HepG2 (cell line): ENCODE measurements around the gene NUBPL. TPM values are rescaled to one million over a fixed set of nuclear protein-coding genes. Genes with fewer than 3 reads are reported as not detected.

Experiments
- AFF4 ChIP-seq: sonication (generic); formaldehyde crosslinking; IDR thresholded peaks from 2 replicates; pipeline ENCODE4 v1.4.0; 2020; ENCODE audit warnings: missing genetic modification reagents
- ARID2 ChIP-seq: sonication (generic); formaldehyde crosslinking; IDR thresholded peaks from 2 replicates; pipeline ENCODE4 v1.8.1; 2022; ENCODE audit warnings: mild to moderate bottlenecking, missing genetic modification reagents, borderline replicate concordance
- ATAD3A ChIP-seq: sonication (generic); formaldehyde crosslinking; IDR thresholded peaks from 2 replicates; pipeline ENCODE4 v1.4.0; 2020; ENCODE audit warnings: missing genetic modification reagents
- BATF2 ChIP-seq: sonication (generic); formaldehyde crosslinking; IDR thresholded peaks from 2 replicates; pipeline ENCODE4 v1.8.0; 2022; ENCODE audit warnings: mild to moderate bottlenecking, missing genetic modification reagents, moderate library complexity
- GLMP ChIP-seq: sonication (generic); formaldehyde crosslinking; IDR thresholded peaks from 2 replicates; pipeline ENCODE4 v1.9.0; 2021; ENCODE audit warnings: missing genetic modification reagents, mild to moderate bottlenecking, borderline replicate concordance
- HMG20B ChIP-seq: conservative IDR thresholded peaks from 2 replicates; pipeline ENCODE4 v1.6.1; 2016; ENCODE audit warnings: missing genetic modification reagents, missing compliant biosample characterization
- KDM3A ChIP-seq: IDR thresholded peaks from 2 replicates; pipeline ENCODE4 v1.6.1; 2018; ENCODE audit warnings: low read depth, missing compliant biosample characterization
- MED13 ChIP-seq: sonication (generic); formaldehyde crosslinking; IDR thresholded peaks from 2 replicates; pipeline ENCODE4 v1.5.0; 2020; ENCODE audit warnings: missing genetic modification reagents
- MED8 ChIP-seq: sonication (generic); formaldehyde crosslinking; IDR thresholded peaks from 2 replicates; pipeline ENCODE4 v1.8.1; 2023; ENCODE audit warnings: mild to moderate bottlenecking, missing genetic modification reagents; ENCODE audit not compliant: insufficient replicate concordance
- MEF2D ChIP-seq: sonication (generic); formaldehyde crosslinking; IDR thresholded peaks from 2 replicates; pipeline ENCODE4 v1.5.1; 2020; ENCODE audit warnings: mild to moderate bottlenecking, missing genetic modification reagents
- MIER2 ChIP-seq: IDR thresholded peaks from 2 replicates; pipeline ENCODE4 v1.6.1; 2016; ENCODE audit warnings: missing biosample characterization, missing genetic modification reagents
- POLR2A ChIP-seq, 2 experiments: IDR thresholded peaks; 2 replicates each; pipeline ENCODE4 v1.6.1; 2011; ENCODE audit warnings: low read depth in 2 of 2, low read length in 2 of 2, mild to moderate bottlenecking in 1 of 2, moderate library complexity in 1 of 2; ENCODE audit not compliant: insufficient read depth in 1 of 2
- REPIN1 ChIP-seq: sonication (generic); formaldehyde crosslinking; IDR thresholded peaks from 2 replicates; pipeline ENCODE4 v1.8.0; 2022; ENCODE audit warnings: missing genetic modification reagents, low read depth, mild to moderate bottlenecking, borderline replicate concordance
- TARDBP ChIP-seq: sonication (generic); formaldehyde crosslinking; IDR thresholded peaks from 2 replicates; pipeline ENCODE4 v1.8.0; 2022; ENCODE audit warnings: mild to moderate bottlenecking, missing genetic modification reagents
- TMF1 ChIP-seq: sonication (generic); formaldehyde crosslinking; IDR thresholded peaks from 2 replicates; pipeline ENCODE4 v1.8.1; 2022; ENCODE audit warnings: low read depth, missing genetic modification reagents
- YY1 ChIP-seq: IDR thresholded peaks from 2 replicates; pipeline ENCODE4 v1.6.1; 2011; ENCODE audit warnings: low read length, low read depth, moderate library complexity, mild to moderate bottlenecking; ENCODE audit not compliant: insufficient read depth, insufficient replicate concordance
- ZFP82 ChIP-seq: sonication (generic); formaldehyde crosslinking; IDR thresholded peaks from 2 replicates; pipeline ENCODE4 v1.5.1; 2020; ENCODE audit warnings: mild to moderate bottlenecking, missing genetic modification reagents, borderline replicate concordance
- ZNF10 ChIP-seq: sonication (generic); formaldehyde crosslinking; IDR thresholded peaks from 2 replicates; pipeline ENCODE4 v1.4.0; 2020; ENCODE audit warnings: mild to moderate bottlenecking, low read depth, missing genetic modification reagents, borderline replicate concordance
- ZNF292 ChIP-seq: sonication (generic); formaldehyde crosslinking; IDR thresholded peaks from 2 replicates; pipeline ENCODE4 v1.8.1; 2022; ENCODE audit warnings: mild to moderate bottlenecking, low read depth, missing genetic modification reagents, borderline replicate concordance
- ZNF331 ChIP-seq: sonication (generic); formaldehyde crosslinking; IDR thresholded peaks from 2 replicates; pipeline ENCODE4 v1.4.0; 2020; ENCODE audit warnings: missing genetic modification reagents
- ZNF547 ChIP-seq: sonication (generic); formaldehyde crosslinking; IDR thresholded peaks from 2 replicates; pipeline ENCODE4 v1.5.1; 2020; ENCODE audit warnings: mild to moderate bottlenecking, missing genetic modification reagents
- ZNF567 ChIP-seq: sonication (generic); formaldehyde crosslinking; IDR thresholded peaks from 2 replicates; pipeline ENCODE4 v1.8.1; 2023; ENCODE audit warnings: mild to moderate bottlenecking, missing genetic modification reagents, borderline replicate concordance
- ZNF569 ChIP-seq: sonication (generic); formaldehyde crosslinking; IDR thresholded peaks from 2 replicates; pipeline ENCODE4 v1.5.0; 2020; ENCODE audit warnings: mild to moderate bottlenecking, missing genetic modification reagents, moderate library complexity, borderline replicate concordance
- ZNF598 ChIP-seq: sonication (generic); formaldehyde crosslinking; IDR thresholded peaks from 2 replicates; pipeline ENCODE4 v1.5.1; 2020; ENCODE audit warnings: mild to moderate bottlenecking, missing genetic modification reagents, borderline replicate concordance
- ZNF776 ChIP-seq: sonication (generic); formaldehyde crosslinking; IDR thresholded peaks from 2 replicates; pipeline ENCODE4 v1.4.0; 2020; ENCODE audit warnings: mild to moderate bottlenecking, missing genetic modification reagents
- ZNF839 ChIP-seq: sonication (generic); formaldehyde crosslinking; IDR thresholded peaks from 2 replicates; pipeline ENCODE4 v1.4.0; 2020; ENCODE audit warnings: missing genetic modification reagents, mild to moderate bottlenecking, borderline replicate concordance
- polyA plus RNA-seq, 8 experiments: library from polyadenylated mRNA; depleted of rRNA in 3 of 8; stranded (reverse) in 7 of 8; unstranded in 1 of 8; fragments of >200 nt; fragmentation: Illumina TruSeq in 4 of 8; extraction: Trizol in 4 of 8; gene quantifications; 2 replicates each; pipeline versions ENCODE4 v1.2.1 to v1.2.3, GENCODE V29; 2011 to 2016; ENCODE audit warnings: low read depth in 4 of 8, missing spikeins in 1 of 8, mixed read lengths in 1 of 8; ENCODE audit not compliant: insufficient read depth in 1 of 8
- total RNA-seq, 5 experiments: library from RNA; depleted of rRNA; stranded (reverse); fragments of >200 nt; fragmentation: Illumina TruSeq; extraction: Trizol; gene quantifications; 2 replicates each; pipeline ENCODE4 v1.2.3, GENCODE V29; 2016; ENCODE audit warnings: low read depth in 1 of 5

NUBPL gene
- total and polyA plus RNA-seq, 2 of the 13 experiments (the other 11 are each of a cell fraction or from before 2014, with no cell fraction given), result 21.3 to 44.1 TPM

GRCh38 chr14:31717294-31718085 is 156.3 kb downstream of the NUBPL start (continued):
- no peak for TF ChIP-seq ZNF776 (CRISPR knock-in tag)
- peak; percentile 86 for TF ChIP-seq TARDBP (CRISPR knock-in tag)
- TF ChIP-seq ARID2, result 0 out of 2 replicates have a peak, but pooled peaks have one; percentile 57
- no peak for TF ChIP-seq BATF2
- TF ChIP-seq KDM3A, result peak; percentile 93; the same call in 1 of the 2 replicates
- TF ChIP-seq ZNF292 (CRISPR knock-in tag), result peak; percentile 89
- TF ChIP-seq REPIN1 (CRISPR knock-in tag), result peak; percentile 98
- no peak for TF ChIP-seq ZNF839 (CRISPR knock-in tag)
- peak; percentile 96 for TF ChIP-seq ZNF331 (CRISPR knock-in tag)
- TF ChIP-seq YY1, result no peak
- peak; percentile 70 for TF ChIP-seq ZFP82 (CRISPR knock-in tag)
- TF ChIP-seq MIER2, result peak; percentile 84; the same call in 1 of the 2 replicates
- no peak for TF ChIP-seq ZNF567 (CRISPR knock-in tag)
- TF ChIP-seq GLMP (CRISPR knock-in tag), result no peak
- no peak for TF ChIP-seq ZNF10
- TF ChIP-seq ZNF547 (CRISPR knock-in tag), result no peak
- no peak for TF ChIP-seq MED13
- TF ChIP-seq MEF2D, result no peak; the same call in 1 of the 2 replicates
- TF ChIP-seq POLR2A (IDR thresholded peaks at IDR 0.05; ENCODE audit: insufficient read depth in 1 of 2, low read depth in 2 of 2, low read length in 2 of 2), result no peak
- no peak for TF ChIP-seq ZNF569
- TF ChIP-seq ZNF598 (CRISPR knock-in tag), result no peak
- no peak for TF ChIP-seq ATAD3A
- TF ChIP-seq TMF1 (CRISPR knock-in tag), result no peak
- TF ChIP-seq HMG20B (CRISPR knock-in tag), result peak; percentile 70
- no peak for TF ChIP-seq AFF4 (CRISPR knock-in tag)
- TF ChIP-seq MED8, result no peak
